Activated CD8-positive, alpha-beta memory T cell treated with anti-CD3 and anti-CD28 coated beads for 48 hours (primary cell): ENCODE data around the gene MYO16.

Experiments used
- DNase-seq, 3 experiments: peaks; one replicate each; pipeline ENCODE4 v3.0.0-alpha.2; 2020; ENCODE audit warnings: low read depth in 2 of 3, low spot score in 2 of 3

MYO16 gene

GRCh38 chr13:108927615-108928014, 298.2 kb downstream of the MYO16 start:
- DNase-seq: no peak

- DNase-seq: no peak
These were observed 300.3 kb downstream of the MYO16 start for GRCh38 chr13:108929532-108930206.

- DNase-seq: no peak
These were observed 302.8 kb downstream of the MYO16 start for GRCh38 chr13:108932196-108932595.

- DNase-seq: no peak
These were observed 303.6 kb downstream of the MYO16 start for GRCh38 chr13:108933061-108933460.

GRCh38 chr13:108938155-108938554, 308.7 kb downstream of the MYO16 start:
- DNase-seq: no peak

GRCh38 chr13:108940121-108940520, 310.7 kb downstream of the MYO16 start:
- no peak for DNase-seq

- no peak for DNase-seq
These were observed 314.4 kb downstream of the MYO16 start for GRCh38 chr13:108943842-108944241.

- DNase-seq: no peak
These were observed 315.3 kb downstream of the MYO16 start for GRCh38 chr13:108944760-108945159.

- no peak for DNase-seq
These were observed 318.2 kb downstream of the MYO16 start for GRCh38 chr13:108947551-108948030.

- no peak for DNase-seq
These were observed 318.9 kb downstream of the MYO16 start for GRCh38 chr13:108948251-108948671.

- DNase-seq: no peak
These were observed 321.1 kb downstream of the MYO16 start for GRCh38 chr13:108950333-108951010.

GRCh38 chr13:108955741-108956140, 326.3 kb downstream of the MYO16 start:
- no peak for DNase-seq

GRCh38 chr13:108957369-108958012, 328.1 kb downstream of the MYO16 start:
- no peak for DNase-seq

GRCh38 chr13:108958013-108958376, 328.6 kb downstream of the MYO16 start:
- DNase-seq: no peak

GRCh38 chr13:108959234-108959633, 329.8 kb downstream of the MYO16 start:
- no peak for DNase-seq

GRCh38 chr13:108960006-108960405, 330.6 kb downstream of the MYO16 start:
- DNase-seq: no peak

- no peak for DNase-seq
These were observed 332.2 kb downstream of the MYO16 start for GRCh38 chr13:108961542-108962125.

GRCh38 chr13:108962654-108963053, 333.2 kb downstream of the MYO16 start:
- DNase-seq: no peak

- no peak for DNase-seq
These were observed 333.9 kb downstream of the MYO16 start for GRCh38 chr13:108963276-108963810.

- DNase-seq: no peak
These were observed 334.6 kb downstream of the MYO16 start for GRCh38 chr13:108963846-108964600.

GRCh38 chr13:108964606-108965005, 335.2 kb downstream of the MYO16 start:
- no peak for DNase-seq
